Astrocyte (in vitro differentiated cells and primary cell): ENCODE data around the gene AUTS2.

Source experiments
- CTCF ChIP-seq: IDR thresholded peaks from 2 replicates; pipeline ENCODE4 v1.5.1; 2011; ENCODE audit warnings: low read depth, mild to moderate bottlenecking, inconsistent platforms, low read length, moderate library complexity; ENCODE audit not compliant: insufficient read depth
- EZH2 ChIP-seq: IDR thresholded peaks from 2 replicates; pipeline ENCODE4 v1.6.1; 2012; ENCODE audit warnings: mild to moderate bottlenecking, low read length, inconsistent platforms; ENCODE audit not compliant: insufficient read depth

- TF ChIP-seq CTCF, result no peak
- TF ChIP-seq EZH2, result no peak
These were observed 1047.0 kb downstream of the AUTS2 start for GRCh38 chr7:70645279-70645678.
